IPS-15b (cell line): ENCODE data around the gene FGF14.
A peak's percentile ranks its signal among the peaks of the same experiment; 100 is the strongest.

Experiments used
- H3K27me3 ChIP-seq: one replicate; pipeline ENCODE4 v1.6.1; 2013; ENCODE audit warnings: low read length; ENCODE audit not compliant: control insufficient read depth, insufficient read depth
- H3K36me3 ChIP-seq: one replicate; pipeline ENCODE4 v1.6.1; 2013; ENCODE audit warnings: low read length; ENCODE audit not compliant: control insufficient read depth, insufficient read depth
- H3K4me1 ChIP-seq: one replicate; pipeline ENCODE4 v1.6.1; 2013; ENCODE audit warnings: mild to moderate bottlenecking, low read length; ENCODE audit not compliant: control insufficient read depth, insufficient read depth
- H3K4me3 ChIP-seq: one replicate; pipeline ENCODE4 v1.5.1; 2013; ENCODE audit warnings: low read depth, low read length
- H3K9ac ChIP-seq: one replicate; pipeline ENCODE4 v1.6.1; 2013; ENCODE audit warnings: low read depth, mild to moderate bottlenecking, low read length
- H3K9me3 ChIP-seq: one replicate; pipeline ENCODE4 v1.6.1; 2013; ENCODE audit warnings: mild to moderate bottlenecking, low read length; ENCODE audit not compliant: control insufficient read depth, insufficient read depth

Gene FGF14

GRCh38 chr13:102401766-102402165 lies at the start of gene FGF14:
FGF14 (minus strand) TSS chr13:102402048.
- peaks cover 46% of the 10 kb centered on the region for H3K27me3 ChIP-seq
- H3K36me3 ChIP-seq, result no peaks in the 10 kb centered on the region
- H3K9me3 ChIP-seq, result no peaks in the 10 kb centered on the region
- H3K9ac ChIP-seq, result no peak within 1 kb of the TSS
- H3K4me3 ChIP-seq, result peak within 1 kb of the TSS; percentile 50
- peaks cover 5% of the 10 kb centered on the region for H3K4me1 ChIP-seq

- no peaks in the 10 kb centered on the region for H3K36me3 ChIP-seq
- H3K9me3 ChIP-seq, result no peaks in the 10 kb centered on the region
- H3K4me1 ChIP-seq, result no peaks in the 10 kb centered on the region
- H3K9ac ChIP-seq, result no peak overlapping the region
- H3K4me3 ChIP-seq, result no peak overlapping the region
- H3K27me3 ChIP-seq, result no peaks in the 10 kb centered on the region
Observed at GRCh38 chr13:102443249-102443648, 41.4 kb upstream of the FGF14 start.

GRCh38 chr13:102441085-102441484 lies 39.2 kb upstream of the FGF14 start:
- H3K4me3 ChIP-seq, result no peak overlapping the region
- no peak overlapping the region for H3K9ac ChIP-seq
- H3K4me1 ChIP-seq, result no peaks in the 10 kb centered on the region
- no peaks in the 10 kb centered on the region for H3K36me3 ChIP-seq
- H3K9me3 ChIP-seq, result no peaks in the 10 kb centered on the region
- no peaks in the 10 kb centered on the region for H3K27me3 ChIP-seq

GRCh38 chr13:102440259-102440936 lies 38.5 kb upstream of the FGF14 start:
- Histone ChIP-seq H3K4me3 (no peak overlapping the region), H3K9ac (no peak overlapping the region), H3K4me1 (no peaks in the 10 kb centered on the region), H3K9me3 (no peaks in the 10 kb centered on the region), H3K36me3 (no peaks in the 10 kb centered on the region), H3K27me3 (no peaks in the 10 kb centered on the region)

GRCh38 chr13:102422690-102423089 lies 20.8 kb upstream of the FGF14 start:
- Histone ChIP-seq H3K27me3 (no peaks in the 10 kb centered on the region), H3K9ac (no peak overlapping the region), H3K9me3 (no peaks in the 10 kb centered on the region), H3K4me1 (no peaks in the 10 kb centered on the region), H3K4me3 (no peak overlapping the region), H3K36me3 (no peaks in the 10 kb centered on the region)

GRCh38 chr13:102405499-102406100 lies 3.8 kb upstream of the FGF14 start:
- Histone ChIP-seq H3K36me3 (no peaks in the 10 kb centered on the region), H3K4me1 (peaks cover 5% of the 10 kb centered on the region), H3K27me3 (peaks cover 20% of the 10 kb centered on the region), H3K9me3 (no peaks in the 10 kb centered on the region), H3K9ac (no peak overlapping the region), H3K4me3 (no peak overlapping the region)

- Histone ChIP-seq H3K9ac (no peak overlapping the region), H3K36me3 (no peaks in the 10 kb centered on the region), H3K4me1 (peaks cover 5% of the 10 kb centered on the region), H3K4me3 (peak overlapping the region; percentile 50), H3K27me3 (peaks cover 41% of the 10 kb centered on the region), H3K9me3 (no peaks in the 10 kb centered on the region)
Observed at GRCh38 chr13:102402290-102402689, 442 bp upstream of the FGF14 start.

- no peak overlapping the region for H3K9ac ChIP-seq
- H3K4me3 ChIP-seq, result peak overlapping the region; percentile 50
- no peaks in the 10 kb centered on the region for H3K9me3 ChIP-seq
- H3K27me3 ChIP-seq, result peaks cover 48% of the 10 kb centered on the region
- no peaks in the 10 kb centered on the region for H3K36me3 ChIP-seq
- H3K4me1 ChIP-seq, result peaks cover 5% of the 10 kb centered on the region
Observed at GRCh38 chr13:102401265-102401664, 583 bp downstream of the FGF14 start.

GRCh38 chr13:102400675-102401145 lies 1.1 kb downstream of the FGF14 start:
- Histone ChIP-seq H3K9ac (no peak overlapping the region), H3K36me3 (no peaks in the 10 kb centered on the region), H3K9me3 (no peaks in the 10 kb centered on the region), H3K4me3 (peak overlapping the region; percentile 50), H3K4me1 (peaks cover 5% of the 10 kb centered on the region), H3K27me3 (peaks cover 48% of the 10 kb centered on the region)

- peaks cover 5% of the 10 kb centered on the region for H3K4me1 ChIP-seq
Observed at GRCh38 chr13:102399791-102400674, 1.8 kb downstream of the FGF14 start.

GRCh38 chr13:102395939-102396338 lies 5.9 kb downstream of the FGF14 start:
- Histone ChIP-seq H3K36me3 (no peaks in the 10 kb centered on the region), H3K4me1 (no peaks in the 10 kb centered on the region), H3K27me3 (peaks cover 32% of the 10 kb centered on the region), H3K9me3 (no peaks in the 10 kb centered on the region), H3K9ac (no peak overlapping the region), H3K4me3 (no peak overlapping the region)

More at GRCh38 chr13:102399791-102400674, 1.8 kb downstream of the FGF14 start:
- H3K9ac ChIP-seq, result no peak overlapping the region
- H3K9me3 ChIP-seq, result no peaks in the 10 kb centered on the region
- H3K4me3 ChIP-seq, result peak overlapping the region; percentile 50
- H3K36me3 ChIP-seq, result no peaks in the 10 kb centered on the region
- H3K27me3 ChIP-seq, result peaks cover 48% of the 10 kb centered on the region
